ENCODE results near the gene IKZF2.

GRCh38 chr2:212984129-212984528, 167.3 kb downstream of the IKZF2 start:
- TF ChIP-seq GABPA (IDR thresholded peaks at IDR 0.05; ENCODE audit: low read depth) (no peak), CTCF (IDR thresholded peaks at IDR 0.05; ENCODE audit: insufficient read depth, low read length) (no peak), POLR2AphosphoS5 (IDR thresholded peaks at IDR 0.05; ENCODE audit: low read depth) (no peak), SPI1 (IDR thresholded peaks at IDR 0.05; ENCODE audit: borderline replicate concordance, low read depth) (no peak), REST (IDR thresholded peaks at IDR 0.05; ENCODE audit: insufficient replicate concordance, low read depth) (no peak)

Data from HL-60 (cell line).